Activated CD4-positive, alpha-beta memory T cell treated with anti-CD3 and anti-CD28 coated beads, Interleukin-2, amount 10 ng/mL, durations not matched to agents 7 days and 5 days (primary cell): ENCODE measurements around the gene OARD1. TPM values are rescaled to one million over a fixed set of nuclear protein-coding genes. Genes with fewer than 3 reads are reported as not detected.

Experiments
- CTCF ChIA-PET: fragments of 350-600 bp; sonication (Branson Sonifier 250); formaldehyde crosslinking; loops from one replicate; lab custom pipeline; 2021; ENCODE audit warnings: antibody characterized with exemption, inconsistent platforms; lab: Charles Lee
- POLR2A ChIA-PET: fragments of 350-600 bp; sonication (Branson Sonifier 250); formaldehyde crosslinking; loops from one replicate; lab custom pipeline; 2021; ENCODE audit warnings: antibody characterized with exemption; lab: Charles Lee
- DNase-seq: peaks from one replicate; pipeline ENCODE4 v3.0.0-alpha.2; 2020
- H3K27ac Mint-ChIP-seq: one replicate; pipeline ENCODE4 v1.8.0; 2021; ENCODE audit warnings: mild to moderate bottlenecking, mixed read lengths
- H3K27me3 Mint-ChIP-seq: one replicate; pipeline ENCODE4 v1.8.0; 2021; ENCODE audit warnings: mixed read lengths
- H3K36me3 Mint-ChIP-seq: one replicate; pipeline ENCODE4 v1.8.0; 2021; ENCODE audit warnings: low read depth, mixed read lengths
- H3K4me1 Mint-ChIP-seq: one replicate; pipeline ENCODE4 v1.8.0; 2021; ENCODE audit warnings: mixed read lengths
- H3K4me3 Mint-ChIP-seq: one replicate; pipeline ENCODE4 v1.8.0; 2021; ENCODE audit warnings: mild to moderate bottlenecking, mixed read lengths
- H3K9me3 Mint-ChIP-seq: one replicate; pipeline ENCODE4 v1.8.0; 2021; ENCODE audit warnings: mixed read lengths
- total RNA-seq, 2 experiments: library from RNA; stranded (reverse); gene quantifications; one replicate each; pipeline ENCODE4 v1.2.3, GENCODE V29; 2021

OARD1 gene
- total RNA-seq, 2 experiments from 2014 or later: 34.3 to 37.2 TPM

DNA sequence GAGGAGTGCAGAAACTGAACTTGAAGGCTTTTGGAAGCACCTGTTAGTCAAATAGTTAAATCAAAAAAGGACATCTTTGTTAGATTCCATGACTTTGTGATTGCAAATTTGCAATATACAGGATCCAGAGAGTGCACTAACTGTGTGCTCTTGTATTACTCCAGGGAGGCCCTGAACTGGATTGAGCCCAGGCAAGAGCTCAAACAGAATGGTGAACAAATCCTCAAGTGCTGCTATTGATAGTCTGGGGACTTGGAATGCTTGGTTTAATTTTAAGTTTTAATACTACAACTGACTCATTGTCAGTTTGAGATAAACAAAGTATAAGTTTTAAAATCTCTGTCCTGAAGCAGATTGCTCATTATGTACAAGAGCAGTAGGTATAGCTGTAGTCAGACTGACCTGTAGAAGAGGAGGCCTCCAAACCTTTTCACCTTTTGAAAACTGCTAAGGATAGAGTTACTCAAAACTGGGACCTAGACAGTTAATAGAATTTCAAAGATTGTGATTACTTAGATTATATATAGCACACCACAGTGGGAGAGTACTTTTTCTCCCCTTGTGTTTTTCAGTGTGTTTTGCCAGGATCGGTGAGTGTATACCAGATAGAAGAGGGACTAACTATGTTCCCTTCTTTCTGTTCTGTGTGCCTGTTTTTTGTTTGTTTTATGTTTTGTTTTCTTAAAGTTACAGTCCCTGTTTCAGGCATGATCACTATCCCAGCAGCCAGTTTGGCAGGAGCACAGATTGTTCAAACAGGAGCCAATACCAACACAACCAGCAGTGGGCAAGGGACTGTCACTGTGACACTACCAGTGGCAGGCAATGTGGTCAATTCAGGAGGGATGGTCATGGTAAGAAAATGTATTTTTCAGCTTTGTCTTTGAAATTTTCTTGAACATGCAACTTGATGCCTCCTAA lies 18.9 kb upstream of the OARD1 start:
- peaks cover 79% of the 10 kb centered on the region for H3K36me3 Mint-ChIP-seq
- H3K4me1 Mint-ChIP-seq: peaks cover 1% of the 10 kb centered on the region
- DNase-seq: no peak

DNA sequence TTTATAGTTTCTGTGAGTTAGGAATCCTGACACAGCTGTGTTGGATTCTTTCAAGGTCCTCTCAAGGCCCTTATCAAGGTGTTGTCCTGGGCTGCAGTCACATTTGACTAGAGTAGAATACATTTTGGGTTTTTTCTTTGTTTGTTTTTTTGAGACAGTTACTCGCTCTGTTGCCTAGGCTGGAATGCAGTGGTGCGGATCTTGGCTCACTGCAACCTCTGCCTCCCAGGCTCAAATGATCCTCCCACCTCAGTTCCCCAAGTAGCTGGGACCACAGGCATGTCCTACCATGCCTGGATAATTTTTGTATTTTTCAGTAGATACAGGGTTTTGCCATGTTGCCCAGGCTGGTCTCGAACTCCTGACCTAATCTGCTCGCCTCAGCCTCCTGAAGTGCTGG lies 16.3 kb upstream of the OARD1 start:
- peaks cover 81% of the 10 kb centered on the region for H3K36me3 Mint-ChIP-seq
- CTCF ChIA-PET: interaction anchor here (0.7 to 1.3 kb wide), 2 partner anchors 13 to 30 kb away, joined by 3 read pairs; no protein-coding TSS in a partner anchor

More for the DNA sequence above, 18.9 kb upstream of the OARD1 start:
- Mint-ChIP-seq H3K27me3 (no peaks in the 10 kb centered on the region), H3K27ac (no peak overlapping the region), H3K4me3 (no peak overlapping the region), H3K9me3 (no peaks in the 10 kb centered on the region)
- ChIA-PET POLR2A (interaction anchor here (1.3 kb wide), 2 partner anchors 12 to 19 kb away, joined by 4 read pairs; partner anchors contain the start of genes NFYA and OARD1), CTCF (interaction anchor here (0.8 to 3.6 kb wide), 13 partner anchors 11 to 229 kb away, joined by 3 to 51 read pairs (median 4); partner anchors contain the start of genes NFYA and OARD1)

DNA sequence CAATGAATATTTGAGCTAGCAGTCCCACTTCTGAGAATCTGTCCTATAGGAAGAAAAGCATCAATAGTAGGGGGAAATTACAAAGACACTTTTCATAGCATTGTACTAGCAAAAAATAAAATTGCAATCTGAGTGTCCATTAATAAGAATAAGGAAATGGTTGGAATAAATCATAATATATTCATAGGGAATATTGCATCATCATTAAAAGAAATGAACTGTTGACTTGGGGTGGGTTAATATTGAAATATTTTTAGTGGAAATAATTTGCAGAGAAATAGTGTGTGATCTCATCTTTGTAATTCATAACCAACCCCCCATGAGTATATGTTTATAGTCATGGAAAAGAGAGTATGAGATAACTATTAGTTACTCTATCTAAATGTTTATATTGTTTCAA lies 13.0 kb upstream of the OARD1 start:
- no peak for DNase-seq
- Mint-ChIP-seq H3K27ac (no peak overlapping the region), H3K4me3 (no peak overlapping the region), H3K27me3 (no peaks in the 10 kb centered on the region), H3K4me1 (peaks cover 33% of the 10 kb centered on the region), H3K36me3 (peaks cover 85% of the 10 kb centered on the region), H3K9me3 (no peaks in the 10 kb centered on the region)
- ChIA-PET POLR2A (interaction anchor here (0.7 kb wide), 1 partner anchor 250 kb away, joined by 3 read pairs; no protein-coding TSS in a partner anchor), CTCF (interaction anchor here (2.0 kb wide), 1 partner anchor 13 kb away, joined by 5 read pairs; the partner anchor contains the start of genes NFYA and OARD1)

More for the DNA sequence above, 16.3 kb upstream of the OARD1 start:
- Mint-ChIP-seq H3K27me3 (no peaks in the 10 kb centered on the region), H3K4me1 (peaks cover 6% of the 10 kb centered on the region), H3K4me3 (no peak overlapping the region), H3K27ac (no peak overlapping the region), H3K9me3 (no peaks in the 10 kb centered on the region)
- DNase-seq: no peak
- POLR2A ChIA-PET: interaction anchor here (0.6 kb wide), 1 partner anchor 104 kb away, joined by 3 read pairs; no protein-coding TSS in a partner anchor

- Mint-ChIP-seq H3K4me1 (peaks cover 49% of the 10 kb centered on the region), H3K9me3 (no peaks in the 10 kb centered on the region), H3K27me3 (no peaks in the 10 kb centered on the region), H3K36me3 (peaks cover 85% of the 10 kb centered on the region), H3K4me3 (no peak overlapping the region), H3K27ac (no peak overlapping the region)
- DNase-seq: no peak
- ChIA-PET POLR2A (interaction anchor here (1.0 kb wide), 1 partner anchor 8 kb away, joined by 3 read pairs; no protein-coding TSS in a partner anchor), CTCF (interaction anchor here (0.9 to 2.0 kb wide), 2 partner anchors 11 to 13 kb away, joined by 3 to 5 read pairs; partner anchors contain the start of genes NFYA and OARD1)
These were observed 10.9 kb upstream of the OARD1 start for GRCh38 chr6:41083072-41083471.

- Mint-ChIP-seq H3K4me3 (peak overlapping the region; percentile 75), H3K27ac (peak overlapping the region; percentile 82), H3K36me3 (peaks cover 69% of the 10 kb centered on the region), H3K27me3 (no peaks in the 10 kb centered on the region), H3K4me1 (peaks cover 60% of the 10 kb centered on the region), H3K9me3 (no peaks in the 10 kb centered on the region)
- DNase-seq: peak; percentile 48
- CTCF ChIA-PET: interaction anchor here (1.1 to 1.6 kb wide), 4 partner anchors 11 to 226 kb away, joined by 3 to 7 read pairs (median 5); no protein-coding TSS in a partner anchor
- POLR2A ChIA-PET: interaction anchor here (0.6 to 1.2 kb wide), 2 partner anchors 9 to 44 kb away, joined by 3 read pairs; no protein-coding TSS in a partner anchor
These were observed 8.5 kb upstream of the OARD1 start for GRCh38 chr6:41080621-41081020.

GRCh38 chr6:41079080-41079479 lies 6.9 kb upstream of the OARD1 start:
- CTCF ChIA-PET: no interaction called here

DNA sequence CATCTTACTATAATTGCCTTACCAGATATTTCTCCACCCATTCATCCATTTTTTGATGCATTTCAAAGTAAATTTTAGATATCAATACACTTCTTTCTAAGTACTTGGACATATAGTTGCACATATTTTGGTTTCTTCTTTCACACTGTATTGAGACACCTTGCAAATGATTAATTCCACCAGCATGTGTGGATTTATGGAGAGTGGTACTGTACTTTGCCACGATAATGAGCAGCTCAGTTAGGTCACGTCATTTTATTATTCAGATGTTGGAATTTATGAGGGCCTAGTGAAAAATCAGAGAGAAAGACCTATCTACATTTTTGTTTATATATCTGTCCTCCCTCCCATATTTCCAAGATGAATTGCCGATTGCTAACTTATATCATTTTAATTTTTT lies 5.9 kb upstream of the OARD1 start:
- no peak overlapping the region for H3K27ac Mint-ChIP-seq
- H3K27me3 Mint-ChIP-seq: no peaks in the 10 kb centered on the region
- no peaks in the 10 kb centered on the region for H3K9me3 Mint-ChIP-seq
- H3K4me1 Mint-ChIP-seq: peaks cover 73% of the 10 kb centered on the region
- CTCF ChIA-PET: no interaction called here
- POLR2A ChIA-PET: no interaction called here
- no peak overlapping the region for H3K4me3 Mint-ChIP-seq
- no peak for DNase-seq
- H3K36me3 Mint-ChIP-seq: peaks cover 52% of the 10 kb centered on the region

More at GRCh38 chr6:41079080-41079479, 6.9 kb upstream of the OARD1 start:
- Mint-ChIP-seq H3K9me3 (no peaks in the 10 kb centered on the region), H3K4me3 (no peak overlapping the region), H3K4me1 (peaks cover 76% of the 10 kb centered on the region), H3K27me3 (no peaks in the 10 kb centered on the region), H3K27ac (no peak overlapping the region), H3K36me3 (peaks cover 62% of the 10 kb centered on the region)
- POLR2A ChIA-PET: no interaction called here
- DNase-seq: no peak

DNA sequence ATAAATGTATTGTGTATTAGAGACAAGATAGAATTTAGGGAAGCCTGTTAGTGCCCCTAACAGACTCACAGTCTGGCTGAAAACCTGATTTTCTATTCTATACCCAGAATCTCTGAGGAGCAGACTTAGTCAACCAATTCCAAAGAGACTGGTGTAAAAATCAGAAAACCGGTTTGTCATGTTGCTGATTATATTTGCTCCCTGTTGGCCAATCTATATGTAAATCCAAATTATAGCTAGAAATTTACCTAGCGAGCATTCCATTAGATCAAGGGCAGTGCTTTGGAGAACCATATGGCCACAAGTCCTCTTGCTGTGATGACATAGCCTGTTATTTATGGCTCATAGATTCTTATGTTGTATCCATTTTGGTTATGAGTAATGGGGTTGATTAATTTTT lies 5.4 kb upstream of the OARD1 start:
- Mint-ChIP-seq H3K9me3 (no peaks in the 10 kb centered on the region), H3K27me3 (no peaks in the 10 kb centered on the region), H3K36me3 (peaks cover 46% of the 10 kb centered on the region), H3K27ac (no peak overlapping the region), H3K4me3 (no peak overlapping the region), H3K4me1 (peaks cover 67% of the 10 kb centered on the region)
- DNase-seq: no peak
- ChIA-PET POLR2A (no interaction called here), CTCF (interaction anchor here (1.5 kb wide), 1 partner anchor 14 kb away, joined by 4 read pairs; no protein-coding TSS in a partner anchor)

GRCh38 chr6:41075651-41076626 lies 3.8 kb upstream of the OARD1 start:
- peak overlapping the region; percentile 81 for H3K4me3 Mint-ChIP-seq
- peak overlapping the region; percentile 42 for H3K27ac Mint-ChIP-seq
- H3K4me1 Mint-ChIP-seq: peaks cover 61% of the 10 kb centered on the region
- no peaks in the 10 kb centered on the region for H3K9me3 Mint-ChIP-seq
- ChIA-PET CTCF (interaction anchor here (0.6 to 2.3 kb wide), 7 partner anchors 12 to 106 kb away, joined by 3 to 14 read pairs (median 4); no protein-coding TSS in a partner anchor), POLR2A (interaction anchor here (0.9 kb wide), 1 partner anchor 48 kb away, joined by 5 read pairs; no protein-coding TSS in a partner anchor)
- peaks cover 40% of the 10 kb centered on the region for H3K36me3 Mint-ChIP-seq
- no peak for DNase-seq
- no peaks in the 10 kb centered on the region for H3K27me3 Mint-ChIP-seq

DNA sequence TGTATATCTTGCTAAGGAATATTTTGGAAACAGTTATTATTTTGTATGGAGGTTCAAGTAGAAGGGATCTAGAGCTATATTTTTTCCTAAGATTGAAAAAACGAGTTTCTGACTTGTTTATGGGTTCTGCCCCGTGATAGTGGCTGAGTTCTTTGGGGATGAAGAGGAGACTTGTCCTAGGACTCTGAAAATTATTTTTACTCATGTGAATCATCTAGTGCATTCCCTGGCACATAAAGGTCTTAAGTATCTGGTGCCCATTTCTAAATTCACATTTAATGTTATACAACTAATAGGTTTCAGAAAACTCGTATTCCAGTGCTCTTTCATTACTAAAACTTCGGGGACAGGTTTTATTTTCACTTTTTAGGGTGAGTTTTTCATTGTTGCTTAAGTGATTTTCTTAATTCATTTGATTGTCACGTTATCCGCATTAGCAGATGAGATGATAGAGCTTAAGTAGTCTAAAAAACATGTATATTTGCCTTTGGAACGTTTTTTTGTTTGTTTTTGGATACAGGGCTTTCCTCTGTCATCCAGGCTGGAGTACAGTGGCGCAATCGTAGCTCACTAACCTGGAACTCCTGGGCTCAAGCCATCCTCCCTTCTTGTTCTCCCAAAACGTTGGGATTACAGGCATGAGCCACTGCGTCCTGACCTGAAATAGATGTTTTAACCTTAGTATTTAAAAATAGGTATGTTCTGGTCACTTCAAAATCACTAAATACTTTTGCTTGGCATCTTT lies 2.7 kb upstream of the OARD1 start:
- H3K36me3 Mint-ChIP-seq: peaks cover 39% of the 10 kb centered on the region
- H3K4me1 Mint-ChIP-seq: peaks cover 61% of the 10 kb centered on the region
- ChIA-PET POLR2A (interaction anchor here (0.6 to 1.6 kb wide), 7 partner anchors 8 to 975 kb away, joined by 3 to 7 read pairs (median 4); partner anchors contain the start of genes TAF8 and TREML2), CTCF (interaction anchor here (0.7 to 2.3 kb wide), 4 partner anchors 13 to 107 kb away, joined by 3 to 14 read pairs (median 4); no protein-coding TSS in a partner anchor)
- no peaks in the 10 kb centered on the region for H3K9me3 Mint-ChIP-seq
- peak overlapping the region; percentile 81 for H3K4me3 Mint-ChIP-seq
- no peaks in the 10 kb centered on the region for H3K27me3 Mint-ChIP-seq
- DNase-seq: no peak
- H3K27ac Mint-ChIP-seq: peak overlapping the region; percentile 88
